HEK293 (cell line): ENCODE results near the gene DPEP2.

Source experiments
- GLI4 ChIP-seq: fragments of 450-650 bp; formaldehyde crosslinking; IDR thresholded peaks from 2 replicates; pipeline ENCODE4 v1.5.1; 2016; ENCODE audit warnings: missing biosample characterization, missing genetic modification characterization
- INSM2 ChIP-seq: fragments of 450-650 bp; formaldehyde crosslinking; IDR thresholded peaks from 2 replicates; pipeline ENCODE4 v1.5.1; 2016; ENCODE audit warnings: missing biosample characterization, missing genetic modification characterization
- MYNN ChIP-seq: fragments of 450-650 bp; formaldehyde crosslinking; IDR thresholded peaks from 2 replicates; pipeline ENCODE4 v1.5.1; 2016; ENCODE audit warnings: missing biosample characterization, missing genetic modification characterization, borderline replicate concordance
- PBX3 ChIP-seq: sonication (generic); formaldehyde crosslinking; IDR thresholded peaks from 2 replicates; pipeline ENCODE4 v1.8.1; 2022; ENCODE audit warnings: mild to moderate bottlenecking, moderate library complexity, missing genetic modification reagents
- YY2 ChIP-seq: fragments of 450-650 bp; formaldehyde crosslinking; IDR thresholded peaks from 2 replicates; pipeline ENCODE4 v1.5.1; 2016; ENCODE audit warnings: missing biosample characterization, missing genetic modification characterization
- ZBTB1 ChIP-seq: fragments of 450-650 bp; formaldehyde crosslinking; IDR thresholded peaks from 2 replicates; pipeline ENCODE4 v1.5.1; 2016; ENCODE audit warnings: missing biosample characterization, missing genetic modification characterization
- ZFP37 ChIP-seq: fragments of 450-650 bp; formaldehyde crosslinking; IDR thresholded peaks from 2 replicates; pipeline ENCODE4 v1.5.1; 2016; ENCODE audit warnings: missing biosample characterization, missing genetic modification characterization
- ZIC2 ChIP-seq: fragments of 450-650 bp; formaldehyde crosslinking; IDR thresholded peaks from 2 replicates; pipeline ENCODE4 v1.5.1; 2016; ENCODE audit warnings: missing biosample characterization, missing genetic modification characterization
- ZNF133 ChIP-seq: fragments of 450-650 bp; formaldehyde crosslinking; IDR thresholded peaks from 2 replicates; pipeline ENCODE4 v1.5.1; 2016; ENCODE audit warnings: missing biosample characterization, missing genetic modification characterization
- ZNF174 ChIP-seq: fragments of 450-650 bp; formaldehyde crosslinking; IDR thresholded peaks from 2 replicates; pipeline ENCODE4 v1.5.0; 2017; ENCODE audit warnings: missing biosample characterization, mild to moderate bottlenecking, missing genetic modification characterization
- ZNF202 ChIP-seq: fragments of 450-650 bp; formaldehyde crosslinking; IDR thresholded peaks from 2 replicates; pipeline ENCODE4 v1.5.1; 2016; ENCODE audit warnings: missing biosample characterization, missing genetic modification characterization, borderline replicate concordance
- ZNF223 ChIP-seq: fragments of 450-650 bp; formaldehyde crosslinking; IDR thresholded peaks from 2 replicates; pipeline ENCODE4 v1.5.1; 2016; ENCODE audit warnings: missing biosample characterization, missing genetic modification characterization
- ZNF26 ChIP-seq: fragments of 450-650 bp; formaldehyde crosslinking; IDR thresholded peaks from 2 replicates; pipeline ENCODE4 v1.5.1; 2016; ENCODE audit warnings: missing biosample characterization, missing genetic modification characterization
- ZNF266 ChIP-seq: fragments of 450-650 bp; formaldehyde crosslinking; IDR thresholded peaks from 2 replicates; pipeline ENCODE4 v1.5.1; 2016; ENCODE audit warnings: missing biosample characterization, missing genetic modification characterization, low read depth
- ZNF350 ChIP-seq: fragments of 450-650 bp; formaldehyde crosslinking; IDR thresholded peaks from 2 replicates; pipeline ENCODE4 v1.5.0; 2017; ENCODE audit warnings: missing biosample characterization, mild to moderate bottlenecking, missing genetic modification characterization
- ZNF391 ChIP-seq: fragments of 450-650 bp; formaldehyde crosslinking; IDR thresholded peaks from 2 replicates; pipeline ENCODE4 v1.5.1; 2016; ENCODE audit warnings: low read depth, missing biosample characterization, missing genetic modification characterization, borderline replicate concordance
- ZNF394 ChIP-seq: fragments of 450-650 bp; formaldehyde crosslinking; IDR thresholded peaks from 2 replicates; pipeline ENCODE4 v1.5.1; 2016; ENCODE audit warnings: missing biosample characterization, missing genetic modification characterization, mild to moderate bottlenecking, moderate library complexity, borderline replicate concordance
- ZNF404 ChIP-seq: fragments of 450-650 bp; formaldehyde crosslinking; IDR thresholded peaks from 2 replicates; pipeline ENCODE4 v1.5.1; 2017; ENCODE audit warnings: missing biosample characterization, missing genetic modification characterization
- ZNF426 ChIP-seq: fragments of 450-650 bp; formaldehyde crosslinking; IDR thresholded peaks from 2 replicates; pipeline ENCODE4 v1.5.1; 2017; ENCODE audit warnings: missing biosample characterization, missing genetic modification characterization, mild to moderate bottlenecking, inconsistent platforms, moderate library complexity
- ZNF48 ChIP-seq: fragments of 450-650 bp; formaldehyde crosslinking; IDR thresholded peaks from 2 replicates; pipeline ENCODE4 v1.5.1; 2016; ENCODE audit warnings: missing biosample characterization, missing genetic modification characterization
- ZNF544 ChIP-seq: fragments of 450-650 bp; formaldehyde crosslinking; IDR thresholded peaks from 2 replicates; pipeline ENCODE4 v1.5.0; 2017; ENCODE audit warnings: missing biosample characterization, missing genetic modification characterization
- ZNF555 ChIP-seq: fragments of 450-650 bp; formaldehyde crosslinking; conservative IDR thresholded peaks from 2 replicates; pipeline ENCODE4 v1.5.1; 2017; ENCODE audit warnings: missing biosample characterization, mild to moderate bottlenecking, missing genetic modification characterization, inconsistent platforms
- ZNF623 ChIP-seq: fragments of 450-650 bp; formaldehyde crosslinking; IDR thresholded peaks from 2 replicates; pipeline ENCODE4 v1.5.1; 2016; ENCODE audit warnings: missing biosample characterization, missing genetic modification characterization
- ZNF654 ChIP-seq: fragments of 450-650 bp; formaldehyde crosslinking; IDR thresholded peaks from 2 replicates; pipeline ENCODE4 v1.5.1; 2016; ENCODE audit warnings: low read depth, missing biosample characterization, missing genetic modification characterization
- ZNF660 ChIP-seq: fragments of 450-650 bp; IDR thresholded peaks from 2 replicates; pipeline ENCODE4 v1.5.1; 2018; ENCODE audit warnings: missing biosample characterization, mild to moderate bottlenecking, missing genetic modification characterization
- ZNF664 ChIP-seq: fragments of 450-650 bp; formaldehyde crosslinking; IDR thresholded peaks from 2 replicates; pipeline ENCODE4 v1.5.1; 2016; ENCODE audit warnings: missing biosample characterization, missing genetic modification characterization
- ZNF791 ChIP-seq: fragments of 450-650 bp; formaldehyde crosslinking; IDR thresholded peaks from 2 replicates; pipeline ENCODE4 v1.5.1; 2016; ENCODE audit warnings: missing biosample characterization, missing genetic modification characterization
- ZNF837 ChIP-seq: fragments of 450-650 bp; formaldehyde crosslinking; IDR thresholded peaks from 2 replicates; pipeline ENCODE4 v1.5.1; 2016; ENCODE audit warnings: missing biosample characterization, missing genetic modification characterization
- TF ChIP-seq, protein P1 (sequence below): fragments of 450-650 bp; formaldehyde crosslinking; IDR thresholded peaks from 2 replicates; pipeline ENCODE4 v1.5.1; 2016; ENCODE audit warnings: missing biosample characterization, missing genetic modification characterization
- TF ChIP-seq, protein P2 (sequence below): fragments of 450-650 bp; formaldehyde crosslinking; IDR thresholded peaks from 2 replicates; pipeline ENCODE4; 2016; ENCODE audit warnings: missing biosample characterization, missing genetic modification characterization
- TF ChIP-seq, protein P3 (sequence below): fragments of 450-650 bp; formaldehyde crosslinking; IDR thresholded peaks from 2 replicates; pipeline ENCODE4 v1.5.1; 2016; ENCODE audit warnings: missing biosample characterization, missing genetic modification characterization

DPEP2 gene

GRCh38 chr16:67986949-67987348, 12.3 kb downstream of the DPEP2 start (continued):
- TF ChIP-seq ZNF26 (tag by site-specific recombination) = no peak
- TF ChIP-seq, protein P1, sequence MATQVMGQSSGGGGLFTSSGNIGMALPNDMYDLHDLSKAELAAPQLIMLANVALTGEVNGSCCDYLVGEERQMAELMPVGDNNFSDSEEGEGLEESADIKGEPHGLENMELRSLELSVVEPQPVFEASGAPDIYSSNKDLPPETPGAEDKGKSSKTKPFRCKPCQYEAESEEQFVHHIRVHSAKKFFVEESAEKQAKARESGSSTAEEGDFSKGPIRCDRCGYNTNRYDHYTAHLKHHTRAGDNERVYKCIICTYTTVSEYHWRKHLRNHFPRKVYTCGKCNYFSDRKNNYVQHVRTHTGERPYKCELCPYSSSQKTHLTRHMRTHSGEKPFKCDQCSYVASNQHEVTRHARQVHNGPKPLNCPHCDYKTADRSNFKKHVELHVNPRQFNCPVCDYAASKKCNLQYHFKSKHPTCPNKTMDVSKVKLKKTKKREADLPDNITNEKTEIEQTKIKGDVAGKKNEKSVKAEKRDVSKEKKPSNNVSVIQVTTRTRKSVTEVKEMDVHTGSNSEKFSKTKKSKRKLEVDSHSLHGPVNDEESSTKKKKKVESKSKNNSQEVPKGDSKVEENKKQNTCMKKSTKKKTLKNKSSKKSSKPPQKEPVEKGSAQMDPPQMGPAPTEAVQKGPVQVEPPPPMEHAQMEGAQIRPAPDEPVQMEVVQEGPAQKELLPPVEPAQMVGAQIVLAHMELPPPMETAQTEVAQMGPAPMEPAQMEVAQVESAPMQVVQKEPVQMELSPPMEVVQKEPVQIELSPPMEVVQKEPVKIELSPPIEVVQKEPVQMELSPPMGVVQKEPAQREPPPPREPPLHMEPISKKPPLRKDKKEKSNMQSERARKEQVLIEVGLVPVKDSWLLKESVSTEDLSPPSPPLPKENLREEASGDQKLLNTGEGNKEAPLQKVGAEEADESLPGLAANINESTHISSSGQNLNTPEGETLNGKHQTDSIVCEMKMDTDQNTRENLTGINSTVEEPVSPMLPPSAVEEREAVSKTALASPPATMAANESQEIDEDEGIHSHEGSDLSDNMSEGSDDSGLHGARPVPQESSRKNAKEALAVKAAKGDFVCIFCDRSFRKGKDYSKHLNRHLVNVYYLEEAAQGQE (tag by site-specific recombination) = peak; percentile 52; the same call in 1 of the 2 replicates
- TF ChIP-seq ZNF664 (tag by site-specific recombination) = peak; percentile 69; the same call in 1 of the 2 replicates
- no peak for TF ChIP-seq ZNF48 (tag by site-specific recombination)
- no peak for TF ChIP-seq ZNF133 (tag by site-specific recombination)
- no peak for TF ChIP-seq MYNN (tag by site-specific recombination)
- TF ChIP-seq ZNF555 (tag by site-specific recombination) = peak; percentile 77
- TF ChIP-seq ZNF791 (tag by site-specific recombination) = 0 out of 2 replicates have a peak, but pooled peaks have one; percentile 45
- no peak for TF ChIP-seq ZNF837 (tag by site-specific recombination)
- TF ChIP-seq, protein P2, sequence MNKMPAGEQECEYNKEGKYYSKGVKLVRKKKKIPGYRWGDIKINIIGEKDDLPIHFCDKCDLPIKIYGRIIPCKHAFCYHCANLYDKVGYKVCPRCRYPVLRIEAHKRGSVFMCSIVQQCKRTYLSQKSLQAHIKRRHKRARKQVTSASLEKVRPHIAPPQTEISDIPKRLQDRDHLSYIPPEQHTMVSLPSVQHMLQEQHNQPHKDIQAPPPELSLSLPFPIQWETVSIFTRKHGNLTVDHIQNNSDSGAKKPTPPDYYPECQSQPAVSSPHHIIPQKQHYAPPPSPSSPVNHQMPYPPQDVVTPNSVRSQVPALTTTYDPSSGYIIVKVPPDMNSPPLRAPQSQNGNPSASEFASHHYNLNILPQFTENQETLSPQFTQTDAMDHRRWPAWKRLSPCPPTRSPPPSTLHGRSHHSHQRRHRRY = no peak
- TF ChIP-seq PBX3 = no peak
- no peak for TF ChIP-seq ZIC2 (tag by site-specific recombination)
- TF ChIP-seq ZNF660 (tag by site-specific recombination) = no peak
- TF ChIP-seq ZNF266 (tag by site-specific recombination) = peak; percentile 67
- peak; percentile 91 for TF ChIP-seq ZNF394
- TF ChIP-seq YY2 (tag by site-specific recombination) = no peak
- no peak for TF ChIP-seq GLI4
- peak; percentile 71 for TF ChIP-seq ZNF623 (tag by site-specific recombination)
- TF ChIP-seq INSM2 (tag by site-specific recombination) = no peak
- TF ChIP-seq ZNF654 (tag by site-specific recombination) = peak; percentile 26
- TF ChIP-seq ZNF544 = no peak
- TF ChIP-seq ZFP37 = no peak
- 0 out of 2 replicates have a peak, but pooled peaks have one; percentile 22 for TF ChIP-seq ZNF202
- 0 out of 2 replicates have a peak, but pooled peaks have one; percentile 56 for TF ChIP-seq ZNF404 (tag by site-specific recombination)
- no peak for TF ChIP-seq ZNF174 (tag by site-specific recombination)
- TF ChIP-seq, protein P3, sequence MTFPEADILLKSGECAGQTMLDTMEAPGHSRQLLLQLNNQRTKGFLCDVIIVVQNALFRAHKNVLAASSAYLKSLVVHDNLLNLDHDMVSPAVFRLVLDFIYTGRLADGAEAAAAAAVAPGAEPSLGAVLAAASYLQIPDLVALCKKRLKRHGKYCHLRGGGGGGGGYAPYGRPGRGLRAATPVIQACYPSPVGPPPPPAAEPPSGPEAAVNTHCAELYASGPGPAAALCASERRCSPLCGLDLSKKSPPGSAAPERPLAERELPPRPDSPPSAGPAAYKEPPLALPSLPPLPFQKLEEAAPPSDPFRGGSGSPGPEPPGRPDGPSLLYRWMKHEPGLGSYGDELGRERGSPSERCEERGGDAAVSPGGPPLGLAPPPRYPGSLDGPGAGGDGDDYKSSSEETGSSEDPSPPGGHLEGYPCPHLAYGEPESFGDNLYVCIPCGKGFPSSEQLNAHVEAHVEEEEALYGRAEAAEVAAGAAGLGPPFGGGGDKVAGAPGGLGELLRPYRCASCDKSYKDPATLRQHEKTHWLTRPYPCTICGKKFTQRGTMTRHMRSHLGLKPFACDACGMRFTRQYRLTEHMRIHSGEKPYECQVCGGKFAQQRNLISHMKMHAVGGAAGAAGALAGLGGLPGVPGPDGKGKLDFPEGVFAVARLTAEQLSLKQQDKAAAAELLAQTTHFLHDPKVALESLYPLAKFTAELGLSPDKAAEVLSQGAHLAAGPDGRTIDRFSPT = no peak
- TF ChIP-seq ZBTB1 (tag by site-specific recombination) = no peak
- TF ChIP-seq ZNF391 (tag by site-specific recombination) = no peak
- TF ChIP-seq ZNF223 = peak; percentile 54; the same call in 1 of the 2 replicates
- no peak for TF ChIP-seq ZNF350 (tag by site-specific recombination)
- peak; percentile 72 for TF ChIP-seq ZNF426
